ENCODE measurements around the gene VPS13A. TPM values are rescaled to one million over a fixed set of nuclear protein-coding genes. Genes with fewer than 3 reads are reported as not detected.

Gene VPS13A
- total and polyA plus RNA-seq, 2 of the 13 experiments (the other 11 are each of a cell fraction or from before 2014, with no cell fraction given): 20.4 to 20.7 TPM

DNA sequence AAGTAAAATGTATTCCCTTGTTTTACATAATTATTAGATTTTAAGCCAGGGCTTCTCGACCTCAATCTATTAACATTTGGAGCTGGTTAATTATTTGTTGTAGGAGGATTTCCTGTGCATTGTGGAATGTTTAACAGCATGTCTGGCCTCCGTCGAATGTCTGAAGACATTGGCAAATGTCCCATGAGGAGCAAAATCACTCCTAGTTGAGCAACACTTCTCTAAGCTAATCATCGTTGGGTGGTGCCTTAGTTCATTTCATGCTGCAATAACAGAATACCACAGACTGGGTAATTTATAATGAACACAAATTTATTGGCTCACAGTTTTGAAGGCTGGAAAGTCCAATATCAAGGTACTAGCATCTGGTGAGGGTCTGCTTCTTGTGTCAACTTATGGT lies 13.4 kb upstream of the VPS13A start:
- in situ Hi-C loops (cut with HindIII; ENCODE audit: extremely low pct_ligation_motif_present, low pct_unique_long_range_greater_than_20kb) (loop anchor here (25.0 kb wide), 1 partner anchor 352 kb away; no protein-coding TSS in a partner anchor), intact Hi-C loops (cut with micrococcal nuclease; ENCODE audit: unreplicated experiment) (no loop called here)
- H3K4me1 ChIP-seq (ENCODE audit: insufficient read depth, low read length): no peaks in the 10 kb centered on the region
- H3K36me3 ChIP-seq (replicated peaks in 1 of 2; ENCODE audit: control insufficient read depth in 1 of 2, insufficient read depth in 2 of 2, low read length in 2 of 2): no peaks in the 10 kb centered on the region
- no peaks in the 10 kb centered on the region for H4K20me1 ChIP-seq (ENCODE audit: insufficient read depth, low read length)
- no peaks in the 10 kb centered on the region for H3K9me3 ChIP-seq (ENCODE audit: low read length)
- ATAC-seq (no peak), FAIRE-seq (no peak), DNase-seq (ENCODE audit: low spot score) (no peak)
- H3K4me3 ChIP-seq (replicated peaks in 1 of 3; ENCODE audit: insufficient read depth in 1 of 3, low read depth in 2 of 3, low read length in 3 of 3): no peak overlapping the region
- H3K79me2 ChIP-seq (ENCODE audit: insufficient read depth, low read length): no peaks in the 10 kb centered on the region
- no TSS peak for BruUV-seq (replicated peaks)
- H3K27me3 ChIP-seq (ENCODE audit: control insufficient read depth in 1 of 2, insufficient read depth in 2 of 2, low read length in 2 of 2): no peaks in the 10 kb centered on the region
- ChIA-PET CTCF (ENCODE audit: low intra/inter-chr PET ratio, low total read pairs) (no interaction called here), POLR2A (no interaction called here)
- H3K9ac ChIP-seq (ENCODE audit: insufficient read depth, low read depth, low read length): no peak overlapping the region
- no peak overlapping the region for H2AFZ ChIP-seq (ENCODE audit: low read length)
- H3K27ac ChIP-seq (ENCODE audit: extremely low read length, insufficient read depth, low read length): no peak overlapping the region
- no peak overlapping the region for H3K4me2 ChIP-seq (ENCODE audit: low read depth, low read length)
- 21% methylated on average over 4 of the region's 4 CpGs for WGBS (ENCODE audit: low lambda C conversion rate)
- TF ChIP-seq GABPB1 (CRISPR knock-in tag; IDR thresholded peaks at IDR 0.05): no peak
- TF ChIP-seq CBX1 (IDR thresholded peaks at IDR 0.05; ENCODE audit: low read depth): no peak
- TF ChIP-seq, protein P1, sequence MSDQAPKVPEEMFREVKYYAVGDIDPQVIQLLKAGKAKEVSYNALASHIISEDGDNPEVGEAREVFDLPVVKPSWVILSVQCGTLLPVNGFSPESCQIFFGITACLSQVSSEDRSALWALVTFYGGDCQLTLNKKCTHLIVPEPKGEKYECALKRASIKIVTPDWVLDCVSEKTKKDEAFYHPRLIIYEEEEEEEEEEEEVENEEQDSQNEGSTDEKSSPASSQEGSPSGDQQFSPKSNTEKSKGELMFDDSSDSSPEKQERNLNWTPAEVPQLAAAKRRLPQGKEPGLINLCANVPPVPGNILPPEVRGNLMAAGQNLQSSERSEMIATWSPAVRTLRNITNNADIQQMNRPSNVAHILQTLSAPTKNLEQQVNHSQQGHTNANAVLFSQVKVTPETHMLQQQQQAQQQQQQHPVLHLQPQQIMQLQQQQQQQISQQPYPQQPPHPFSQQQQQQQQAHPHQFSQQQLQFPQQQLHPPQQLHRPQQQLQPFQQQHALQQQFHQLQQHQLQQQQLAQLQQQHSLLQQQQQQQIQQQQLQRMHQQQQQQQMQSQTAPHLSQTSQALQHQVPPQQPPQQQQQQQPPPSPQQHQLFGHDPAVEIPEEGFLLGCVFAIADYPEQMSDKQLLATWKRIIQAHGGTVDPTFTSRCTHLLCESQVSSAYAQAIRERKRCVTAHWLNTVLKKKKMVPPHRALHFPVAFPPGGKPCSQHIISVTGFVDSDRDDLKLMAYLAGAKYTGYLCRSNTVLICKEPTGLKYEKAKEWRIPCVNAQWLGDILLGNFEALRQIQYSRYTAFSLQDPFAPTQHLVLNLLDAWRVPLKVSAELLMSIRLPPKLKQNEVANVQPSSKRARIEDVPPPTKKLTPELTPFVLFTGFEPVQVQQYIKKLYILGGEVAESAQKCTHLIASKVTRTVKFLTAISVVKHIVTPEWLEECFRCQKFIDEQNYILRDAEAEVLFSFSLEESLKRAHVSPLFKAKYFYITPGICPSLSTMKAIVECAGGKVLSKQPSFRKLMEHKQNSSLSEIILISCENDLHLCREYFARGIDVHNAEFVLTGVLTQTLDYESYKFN (CRISPR knock-in tag; conservative IDR thresholded peaks at IDR 0.05): no peak
- no peak for TF ChIP-seq SALL1 (CRISPR knock-in tag; IDR thresholded peaks at IDR 0.05)
- TF ChIP-seq UBTF (CRISPR knock-in tag; IDR thresholded peaks at IDR 0.05): no peak
- no peak for TF ChIP-seq ZNF20 (CRISPR knock-in tag; IDR thresholded peaks at IDR 0.05)
- no peak for TF ChIP-seq HIVEP1 (CRISPR knock-in tag; IDR thresholded peaks at IDR 0.05)
- TF ChIP-seq CREBL2 (CRISPR knock-in tag; IDR thresholded peaks at IDR 0.05; ENCODE audit: borderline replicate concordance): no peak
- TF ChIP-seq BHLHE40 (IDR thresholded peaks at IDR 0.05; ENCODE audit: low read length): no peak
- TF ChIP-seq, protein P2, sequence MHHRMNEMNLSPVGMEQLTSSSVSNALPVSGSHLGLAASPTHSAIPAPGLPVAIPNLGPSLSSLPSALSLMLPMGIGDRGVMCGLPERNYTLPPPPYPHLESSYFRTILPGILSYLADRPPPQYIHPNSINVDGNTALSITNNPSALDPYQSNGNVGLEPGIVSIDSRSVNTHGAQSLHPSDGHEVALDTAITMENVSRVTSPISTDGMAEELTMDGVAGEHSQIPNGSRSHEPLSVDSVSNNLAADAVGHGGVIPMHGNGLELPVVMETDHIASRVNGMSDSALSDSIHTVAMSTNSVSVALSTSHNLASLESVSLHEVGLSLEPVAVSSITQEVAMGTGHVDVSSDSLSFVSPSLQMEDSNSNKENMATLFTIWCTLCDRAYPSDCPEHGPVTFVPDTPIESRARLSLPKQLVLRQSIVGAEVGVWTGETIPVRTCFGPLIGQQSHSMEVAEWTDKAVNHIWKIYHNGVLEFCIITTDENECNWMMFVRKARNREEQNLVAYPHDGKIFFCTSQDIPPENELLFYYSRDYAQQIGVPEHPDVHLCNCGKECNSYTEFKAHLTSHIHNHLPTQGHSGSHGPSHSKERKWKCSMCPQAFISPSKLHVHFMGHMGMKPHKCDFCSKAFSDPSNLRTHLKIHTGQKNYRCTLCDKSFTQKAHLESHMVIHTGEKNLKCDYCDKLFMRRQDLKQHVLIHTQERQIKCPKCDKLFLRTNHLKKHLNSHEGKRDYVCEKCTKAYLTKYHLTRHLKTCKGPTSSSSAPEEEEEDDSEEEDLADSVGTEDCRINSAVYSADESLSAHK (CRISPR knock-in tag; IDR thresholded peaks at IDR 0.05; ENCODE audit: borderline replicate concordance): no peak
- no peak for TF ChIP-seq ZNF350 (CRISPR knock-in tag; IDR thresholded peaks at IDR 0.05; ENCODE audit: borderline replicate concordance, low read depth)
- TF ChIP-seq ATF6 (CRISPR knock-in tag; conservative IDR thresholded peaks at IDR 0.05): no peak

Data from HepG2 (cell line).